ENCODE results near the gene SLC36A1. TPM values are rescaled to one million over a fixed set of nuclear protein-coding genes. Genes with fewer than 3 reads are reported as not detected.
"Not testable (repeated sequence)": the region's sequence is repeated elsewhere in the genome, so short reads cannot be mapped to it uniquely, and the experiment has no call there.

The SLC36A1 gene
- polyA plus RNA-seq (ENCODE audit: insufficient read length): 11.2 TPM
- long read RNA-seq, donor 1, partial matches to known transcripts: 0 of 1 reads
- long read RNA-seq, donor 1, other reads (novel, unspliced or antisense): 0 of 1 reads
- long read RNA-seq, donor 2: 0 reads
- long read RNA-seq, donor 3: 0 reads
- long read RNA-seq, donor 4: 0 reads
- long read RNA-seq, donor 5, full-length matches to known transcripts: 2 of 2 reads
- long read RNA-seq, donor 5, partial matches to known transcripts: 0 of 2 reads
- long read RNA-seq, donor 5, other reads (novel, unspliced or antisense): 0 of 2 reads
- long read RNA-seq, donor 6, full-length matches to known transcripts: 1 of 1 reads
- long read RNA-seq, donor 6, partial matches to known transcripts: 0 of 1 reads
- long read RNA-seq, donor 6, other reads (novel, unspliced or antisense): 0 of 1 reads
- long read RNA-seq, donor 7, partial matches to known transcripts: 0 of 1 reads
- long read RNA-seq, donor 7, other reads (novel, unspliced or antisense): 0 of 1 reads
- long read RNA-seq, donor 8: 0 reads

DNA sequence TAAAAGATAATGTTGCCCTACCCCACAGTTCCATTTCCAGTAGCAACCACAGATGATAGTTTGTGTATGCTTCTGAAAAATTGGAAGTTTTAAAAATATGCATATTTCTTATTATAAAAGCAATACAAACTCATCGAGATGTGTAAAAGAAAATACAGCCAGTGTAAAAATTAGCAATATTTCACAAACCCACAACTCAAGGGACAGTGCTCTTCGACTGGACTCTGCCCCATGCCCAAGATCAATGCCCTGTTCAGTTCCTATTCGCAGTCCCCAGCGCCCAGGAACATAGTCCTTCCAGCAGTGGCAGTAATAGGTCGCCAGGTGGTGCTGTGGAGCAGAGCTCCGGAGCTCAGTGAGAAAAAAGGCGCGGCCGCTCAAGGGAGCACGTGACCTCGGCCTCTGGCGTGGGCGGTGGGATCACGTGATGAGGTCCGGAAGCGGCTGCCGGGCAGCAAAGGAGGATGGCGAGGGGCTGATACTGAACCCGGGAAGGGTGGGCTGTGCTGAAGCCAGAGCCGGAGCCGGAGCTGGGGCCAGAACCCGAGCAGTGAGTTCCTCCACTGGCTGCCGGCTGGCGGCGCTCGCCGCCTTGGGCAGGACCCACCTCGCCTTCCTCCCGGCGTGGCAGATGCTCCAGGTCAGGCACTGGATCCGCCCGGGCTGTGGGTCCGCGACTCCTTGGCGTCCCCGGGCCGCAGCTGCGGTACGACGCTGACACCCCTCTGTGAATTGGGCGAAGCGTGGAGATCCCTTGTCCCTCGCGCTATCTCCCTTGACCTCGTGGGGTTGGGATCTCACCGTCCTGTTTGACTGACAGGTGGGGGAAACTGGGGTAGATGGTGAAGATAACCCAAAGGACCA, at the start of gene SLC36A1:
Gene SLC36A1, plus strand, starts transcription at position 430 of the 864 bp plus-strand sequence. CDS start 11,190 bp downstream, outside the sequence.
- DNase-seq: peak; percentile 90

DNA sequence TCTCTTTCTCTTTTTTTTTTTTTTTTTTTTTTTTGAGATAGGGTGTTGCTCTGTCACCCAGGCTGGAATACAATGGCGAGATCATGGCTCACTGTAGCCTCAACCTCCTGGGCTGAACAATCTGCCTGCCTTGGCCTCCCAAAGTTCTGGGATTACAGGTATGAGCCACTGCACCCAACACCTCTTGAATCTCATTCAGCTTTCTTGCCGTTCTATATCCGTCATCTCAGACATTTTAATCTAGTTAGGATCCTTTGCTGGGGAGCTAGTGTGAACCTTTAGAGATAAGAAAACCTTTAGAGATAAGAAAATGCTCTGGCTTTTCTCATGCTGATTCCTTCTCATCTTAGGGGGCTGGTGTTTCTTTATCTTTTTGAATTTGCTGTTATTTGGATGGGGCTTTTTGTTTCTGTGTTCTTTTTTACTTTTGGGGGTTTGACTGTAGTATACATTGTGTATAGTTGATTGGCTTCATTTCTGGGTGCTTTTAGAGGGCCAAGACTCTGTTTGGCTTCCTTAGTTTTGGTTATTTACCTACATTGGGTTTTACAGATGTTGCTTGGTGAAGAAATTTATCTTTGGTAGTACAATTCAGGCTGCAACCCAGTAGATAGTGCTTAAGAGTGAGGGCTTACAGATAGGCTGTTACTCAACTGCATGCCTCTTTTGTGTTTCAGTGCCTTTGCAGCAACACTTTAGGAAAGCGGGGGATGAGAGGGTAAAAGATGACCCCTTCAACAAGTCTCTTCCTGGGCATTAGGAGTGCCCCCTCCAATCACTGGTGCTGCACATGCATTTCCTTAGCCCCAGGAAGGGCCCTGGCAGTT, 41.9 kb upstream of the SLC36A1 start:
- DNase-seq: no peak

DNA sequence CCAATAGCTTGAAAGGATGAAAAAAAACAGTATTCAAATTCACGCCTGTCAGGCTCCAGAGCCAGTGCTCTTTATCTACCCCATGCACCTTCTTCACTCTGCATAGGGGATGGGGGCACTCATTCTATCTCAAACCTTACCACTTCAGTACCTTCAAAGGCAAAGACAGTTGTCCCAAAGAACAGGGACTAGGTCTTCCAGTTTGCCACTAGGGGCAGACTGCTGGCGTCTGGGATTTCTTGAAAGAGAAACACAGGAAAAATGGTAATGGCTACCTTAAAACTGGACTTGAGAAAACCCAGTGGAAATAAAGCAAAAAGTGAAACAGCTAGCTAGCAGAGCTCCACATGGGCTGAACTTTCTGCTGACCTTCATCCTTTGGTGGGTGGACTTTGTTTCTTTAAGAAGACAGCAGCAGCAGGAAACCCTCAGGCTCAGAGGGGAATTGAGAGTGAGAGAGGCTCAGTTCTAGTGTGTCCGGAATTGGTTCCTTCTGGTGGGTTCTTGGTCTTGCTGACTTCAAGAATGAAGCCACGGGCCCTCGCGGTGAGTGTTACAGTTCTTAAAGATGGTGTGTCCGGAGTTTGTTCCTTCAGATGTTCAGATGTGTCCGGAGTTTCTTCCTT, 41.0 kb upstream of the SLC36A1 start:
- DNase-seq: peak; percentile 7

DNA sequence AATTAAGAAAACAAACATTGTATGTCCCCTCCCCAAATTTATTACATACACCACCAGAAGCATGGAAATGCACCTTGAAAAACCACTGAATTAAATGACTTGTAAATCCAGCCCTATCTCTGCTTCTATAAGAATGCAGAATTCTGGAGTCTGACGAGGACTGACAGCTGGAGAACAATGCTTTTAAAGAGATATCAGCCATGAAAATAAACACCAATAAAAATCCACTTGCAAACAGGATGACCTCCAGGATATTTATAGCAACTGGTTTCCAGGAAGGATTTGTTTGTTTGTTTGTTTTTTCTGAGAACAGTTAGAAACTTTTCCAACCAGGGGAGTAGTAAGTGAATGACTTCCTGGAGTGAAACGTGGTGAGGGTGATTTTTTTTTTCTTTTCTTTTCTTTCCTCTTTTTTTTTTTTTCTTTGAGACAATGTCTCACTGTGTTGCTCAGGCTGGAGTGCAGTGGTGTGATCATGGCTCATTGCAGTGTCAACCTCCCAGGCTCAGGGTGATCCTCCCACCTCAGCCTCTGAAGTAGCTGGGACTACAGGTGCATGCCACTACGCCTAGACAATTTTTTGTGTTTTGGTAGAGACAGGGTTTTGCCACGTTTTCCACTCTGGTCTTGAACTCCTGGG, 38.7 kb upstream of the SLC36A1 start:
- peak; percentile 13 for DNase-seq

DNA sequence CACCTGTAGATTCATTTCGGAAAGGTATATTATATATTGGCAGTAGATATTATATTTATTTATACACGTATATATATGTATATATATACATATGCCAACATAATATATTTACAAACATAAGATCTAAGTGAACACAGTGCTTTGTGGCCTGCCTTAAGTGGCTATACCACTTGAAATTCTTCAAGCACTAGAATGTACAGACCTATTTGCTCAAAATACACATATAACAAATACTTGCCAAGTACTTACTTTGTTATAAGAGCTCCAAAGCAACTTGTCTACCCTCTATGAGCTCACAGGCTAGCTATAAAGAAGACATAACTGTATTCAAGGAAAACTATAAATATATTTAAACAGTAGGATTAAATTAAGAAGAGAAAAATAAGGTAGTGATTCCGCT, 33.6 kb upstream of the SLC36A1 start:
- DNase-seq: no peak

GRCh38 chr5:151414536-151414935, 32.9 kb upstream of the SLC36A1 start:
- DNase-seq: no peak

DNA sequence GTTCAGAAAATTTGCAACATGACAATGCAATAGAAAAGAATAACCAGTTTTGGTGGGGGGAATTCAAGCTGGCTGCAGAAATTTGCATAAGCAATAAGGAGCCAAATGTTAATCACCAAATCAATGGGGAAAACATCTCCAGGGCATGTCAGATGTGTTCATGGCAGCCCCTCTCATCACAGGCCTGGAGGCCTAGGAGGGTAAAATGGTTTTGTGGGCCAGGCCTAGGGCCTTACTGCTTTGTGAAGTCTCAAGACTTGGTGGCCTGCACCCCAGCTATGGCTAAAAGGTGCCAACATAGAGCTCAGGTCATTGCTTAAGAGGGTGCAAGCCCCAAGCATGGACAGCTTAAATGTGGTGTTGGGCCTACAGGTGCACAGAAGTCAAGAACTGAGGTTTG, 29.7 kb upstream of the SLC36A1 start:
- DNase-seq: no peak

DNA sequence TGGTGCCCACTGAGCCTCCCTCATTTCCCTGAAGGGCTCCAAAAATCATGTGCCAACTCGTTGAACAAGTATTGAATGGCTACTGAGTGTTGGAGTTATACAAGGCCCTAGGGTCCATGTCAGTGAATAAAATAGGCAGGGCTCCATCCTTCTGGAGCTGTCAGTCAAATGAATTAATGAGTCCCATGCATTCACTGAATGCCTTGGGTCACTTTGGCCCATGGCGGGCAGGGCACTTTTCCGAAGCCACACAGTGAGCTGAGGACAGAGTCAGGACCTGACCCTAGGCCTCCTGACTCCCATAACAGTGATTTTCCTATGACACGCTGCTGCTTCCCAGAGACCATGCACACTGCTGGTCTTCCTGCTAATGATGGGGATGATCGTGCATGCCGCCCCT, 27.3 kb upstream of the SLC36A1 start:
- DNase-seq: no peak

GRCh38 chr5:151424892-151425523, 22.4 kb upstream of the SLC36A1 start:
- DNase-seq: no peak

DNA sequence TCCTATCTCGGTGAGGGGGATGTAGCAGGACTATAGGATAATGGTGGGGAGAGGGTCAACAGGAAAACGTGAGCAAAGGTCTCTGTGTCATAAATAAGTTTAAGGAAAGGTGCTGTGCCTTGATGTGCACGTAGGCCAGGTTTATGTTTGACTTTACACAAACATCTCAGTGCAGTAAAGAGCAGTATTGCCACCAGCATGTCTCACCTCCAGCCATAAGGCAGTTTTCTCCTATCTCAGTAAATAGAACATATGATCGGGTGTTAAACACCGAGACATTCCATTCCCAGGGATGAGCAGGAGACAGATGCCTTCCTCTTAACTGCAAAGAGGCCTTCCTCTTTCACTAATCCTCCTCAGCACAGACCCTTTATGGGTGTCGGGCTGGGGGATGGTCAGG, 21.1 kb upstream of the SLC36A1 start:
- not testable (repeated sequence) for DNase-seq

DNA sequence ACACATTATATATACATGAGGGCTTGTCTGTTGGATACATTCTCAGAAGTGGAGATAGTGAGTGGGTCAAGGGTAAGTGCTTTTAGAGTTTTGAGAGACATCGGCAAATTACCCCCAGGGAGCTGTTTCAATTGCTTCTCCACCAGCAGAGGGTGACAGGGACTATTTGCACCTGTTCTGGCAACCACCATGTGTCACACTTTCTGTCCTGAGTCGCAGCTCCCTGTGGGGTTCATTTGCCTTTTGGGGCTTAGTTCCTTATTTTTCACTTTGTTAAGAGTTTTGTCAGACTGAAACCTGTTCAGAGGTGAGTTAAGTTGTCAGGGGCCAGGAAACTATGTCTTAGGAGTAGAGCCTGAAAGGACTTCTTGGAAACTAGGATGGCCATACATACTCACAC, 20.1 kb upstream of the SLC36A1 start:
- no peak for DNase-seq

DNA sequence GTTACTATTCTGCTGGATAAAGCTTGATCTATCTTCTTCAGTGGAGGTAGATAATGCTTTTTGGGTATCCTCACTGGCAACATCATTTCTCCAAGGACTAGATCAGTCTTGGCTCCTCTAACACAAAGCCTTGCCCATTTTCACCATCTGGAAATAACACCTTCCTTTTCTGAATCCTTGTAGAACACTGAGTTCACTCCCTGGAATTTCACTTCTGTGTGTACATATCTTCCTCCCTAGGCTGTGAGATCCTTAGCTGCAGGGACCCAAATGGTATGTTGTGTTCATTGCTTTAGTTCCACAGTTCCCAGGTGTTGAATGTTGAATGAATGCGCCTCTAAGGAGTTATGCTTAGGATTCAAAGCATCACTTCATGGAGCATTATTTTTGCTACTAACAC, 16.7 kb upstream of the SLC36A1 start:
- no peak for DNase-seq

GRCh38 chr5:151431666-151432065, 15.7 kb upstream of the SLC36A1 start:
- DNase-seq: no peak

GRCh38 chr5:151432210-151432609, 15.2 kb upstream of the SLC36A1 start:
- no peak for DNase-seq

GRCh38 chr5:151434570-151435237, 12.7 kb upstream of the SLC36A1 start:
- DNase-seq: no peak

DNA sequence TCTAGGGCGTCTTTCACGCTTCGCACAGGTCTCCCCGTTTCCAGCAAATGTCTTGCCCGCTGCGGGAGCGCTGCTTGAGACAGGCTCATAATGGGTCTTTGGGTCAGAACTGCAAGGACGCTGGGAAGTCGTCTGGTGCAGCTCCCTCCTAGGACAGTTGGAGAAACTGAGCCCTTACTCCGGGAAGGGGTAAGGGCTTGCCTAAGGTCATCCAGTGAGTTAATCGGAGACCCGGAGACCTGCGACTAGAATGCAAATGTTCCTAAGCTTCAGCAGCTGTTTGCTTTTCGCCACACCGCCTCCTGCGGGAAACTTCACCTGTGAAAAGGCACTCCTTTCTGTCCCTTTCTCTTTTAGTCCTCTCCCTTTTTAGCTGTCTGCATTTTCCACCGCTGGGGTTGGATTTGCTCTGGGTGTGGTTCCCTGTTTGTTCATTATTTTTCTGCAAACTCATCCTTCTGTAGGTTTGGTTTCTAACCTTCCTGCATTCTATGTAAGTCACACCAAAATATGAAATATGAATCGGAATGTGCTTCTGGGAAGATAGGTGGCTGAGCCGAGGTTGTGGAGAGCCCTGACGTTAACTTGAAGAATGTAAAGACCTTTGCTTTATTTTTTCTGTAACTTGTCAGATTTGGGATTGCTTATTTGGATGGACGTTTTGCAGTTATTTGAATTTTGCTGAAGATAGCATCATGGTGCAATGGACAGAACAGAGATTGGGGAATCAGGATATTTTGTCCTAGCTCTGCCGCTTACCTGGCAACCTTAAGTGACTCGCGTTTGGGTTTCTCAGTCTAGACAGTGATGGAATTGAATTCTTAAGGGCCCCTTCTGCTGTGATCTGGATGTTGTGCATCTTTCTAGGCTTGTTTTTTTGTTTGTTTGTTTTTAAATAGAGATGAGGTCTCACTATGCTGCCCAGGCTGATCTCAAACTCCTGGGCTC, 909 bp downstream of the SLC36A1 start:
- peak; percentile 21 for DNase-seq

DNA sequence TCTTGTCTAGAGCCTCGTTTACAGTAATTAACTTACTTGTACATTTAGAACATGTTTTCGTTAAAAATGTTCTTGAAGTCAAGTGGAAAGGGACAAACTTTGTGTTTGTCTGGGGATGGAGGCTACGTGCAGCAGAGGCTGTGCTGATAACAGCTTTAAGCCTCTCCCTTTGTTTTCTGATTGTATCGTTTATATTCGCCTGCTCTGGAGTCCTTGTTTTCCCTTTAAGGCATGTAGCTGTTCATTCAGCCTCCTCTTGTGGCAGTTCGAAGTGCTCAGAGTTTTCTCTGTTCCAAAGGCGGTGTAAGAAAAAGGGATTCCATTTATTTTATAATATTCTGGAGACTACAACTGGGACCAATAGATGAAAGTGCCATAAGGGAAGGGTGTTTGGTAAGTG, 1.9 kb downstream of the SLC36A1 start:
- DNase-seq: no peak

DNA sequence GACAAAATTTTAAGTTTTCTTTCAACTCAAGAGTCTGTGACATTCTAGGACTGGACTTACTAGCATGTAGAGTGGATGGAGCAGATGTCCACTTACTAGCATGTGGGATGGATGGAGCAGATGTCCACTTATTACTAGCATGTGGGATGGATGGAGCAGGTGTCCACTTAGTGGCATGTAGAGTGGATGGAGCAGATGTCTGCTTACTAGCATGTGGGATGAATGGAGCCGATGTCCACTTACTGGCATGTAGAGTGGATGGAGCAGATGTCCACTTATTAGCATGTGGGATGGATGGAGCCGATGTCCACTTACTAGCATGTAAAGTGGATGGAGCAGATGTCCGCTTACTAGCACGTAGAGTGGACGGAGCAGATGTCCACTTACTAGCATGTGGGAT, 2.4 kb downstream of the SLC36A1 start:
- no peak for DNase-seq

- DNase-seq: no peak
Observed at GRCh38 chr5:151450605-151451004, 3.2 kb downstream of the SLC36A1 start.

All from left kidney (tissue), 8 donors.